Gastroesophageal sphincter (tissue), 3 donors: ENCODE results near the gene CELF2.

Experiments used
- CTCF ChIP-seq, 4 experiments: fragments of 200-600 bp in 2 of 4; fragments of 450-650 bp in 2 of 4; sonication (generic) in 1 of 4; IDR thresholded peaks; one replicate each; pipeline ENCODE4 v1.5.1; 2017 to 2019; ENCODE audit warnings: antibody characterized with exemption in 4 of 4, mild to moderate bottlenecking in 2 of 4, moderate library complexity in 2 of 4
- EP300 ChIP-seq: sonication (generic); formaldehyde crosslinking; IDR thresholded peaks from one replicate; pipeline ENCODE4 v1.6.1; 2017; ENCODE audit warnings: antibody characterized with exemption, mild to moderate bottlenecking
- POLR2A ChIP-seq, 2 donors: fragments of 450-650 bp; IDR thresholded peaks; one replicate each; pipeline ENCODE4 v1.6.1; 2017; ENCODE audit warnings: antibody characterized with exemption in 2 of 2, mild to moderate bottlenecking in 2 of 2, moderate library complexity in 1 of 2
- POLR2AphosphoS5 ChIP-seq: sonication (generic); formaldehyde crosslinking; IDR thresholded peaks from one replicate; pipeline ENCODE4 v1.6.1; 2017; ENCODE audit warnings: antibody characterized with exemption

DNA sequence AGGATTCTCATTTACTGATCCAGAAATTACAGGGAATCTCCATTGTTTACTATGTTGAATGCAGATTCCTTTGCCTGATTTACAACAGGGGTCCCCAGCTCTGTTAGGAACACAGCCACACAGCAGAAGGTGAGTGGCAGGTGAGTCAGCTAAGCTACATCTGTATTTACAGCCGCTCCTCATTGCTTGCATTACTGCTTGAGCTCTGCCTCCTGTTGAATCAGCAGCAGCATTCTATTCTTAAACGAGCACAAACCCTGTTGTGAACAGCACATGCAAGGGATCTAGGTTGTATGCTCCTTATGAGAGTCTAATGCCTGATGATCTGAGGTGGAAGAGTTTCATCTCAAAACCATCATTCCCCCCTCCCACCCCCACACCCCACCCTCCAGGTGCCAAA, 23.3 kb upstream of the CELF2 start:
- TF ChIP-seq CTCF (IDR thresholded peaks at IDR 0.05) (no peak), EP300 (no peak), POLR2A (IDR thresholded peaks at IDR 0.05) (no peak), POLR2AphosphoS5 (no peak)
